Measurements from ENCODE around the gene MLH3. TPM values are rescaled to one million over a fixed set of nuclear protein-coding genes. Genes with fewer than 3 reads are reported as not detected.

Gene MLH3
- total RNA-seq, 2 donors from 2014 or later = 16.1 to 19.1 TPM

DNA sequence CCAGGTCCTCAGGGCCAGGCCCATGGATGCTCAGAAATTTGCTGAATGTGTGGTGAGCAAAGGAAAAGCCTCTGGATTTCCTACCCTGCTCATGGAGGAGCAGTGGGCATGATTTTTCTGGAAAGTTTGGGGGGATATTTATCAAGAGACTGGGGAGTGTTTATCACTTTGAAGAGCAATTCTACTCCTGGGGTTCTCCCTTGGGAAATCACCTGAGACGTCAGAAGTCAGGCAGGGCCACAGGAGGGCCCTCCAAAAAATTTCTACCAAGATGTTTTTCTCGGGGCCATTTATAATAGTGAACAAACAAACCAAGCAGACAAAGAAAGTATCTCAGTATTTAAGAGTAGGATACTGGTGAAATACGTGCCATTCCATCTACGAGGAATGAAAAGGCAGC, 68.6 kb downstream of the MLH3 start:
- Histone ChIP-seq H3K27me3 (no peaks in the 10 kb centered on the region), H3K9me3 (no peaks in the 10 kb centered on the region), H3K4me1 (peaks cover 0 to 14% of the 10 kb centered on the region in 2 donors), H3K4me3 (no peak overlapping the region), H3K27ac (no peak overlapping the region), H3K36me3 (no peaks in the 10 kb centered on the region)
- TF ChIP-seq, protein P1, sequence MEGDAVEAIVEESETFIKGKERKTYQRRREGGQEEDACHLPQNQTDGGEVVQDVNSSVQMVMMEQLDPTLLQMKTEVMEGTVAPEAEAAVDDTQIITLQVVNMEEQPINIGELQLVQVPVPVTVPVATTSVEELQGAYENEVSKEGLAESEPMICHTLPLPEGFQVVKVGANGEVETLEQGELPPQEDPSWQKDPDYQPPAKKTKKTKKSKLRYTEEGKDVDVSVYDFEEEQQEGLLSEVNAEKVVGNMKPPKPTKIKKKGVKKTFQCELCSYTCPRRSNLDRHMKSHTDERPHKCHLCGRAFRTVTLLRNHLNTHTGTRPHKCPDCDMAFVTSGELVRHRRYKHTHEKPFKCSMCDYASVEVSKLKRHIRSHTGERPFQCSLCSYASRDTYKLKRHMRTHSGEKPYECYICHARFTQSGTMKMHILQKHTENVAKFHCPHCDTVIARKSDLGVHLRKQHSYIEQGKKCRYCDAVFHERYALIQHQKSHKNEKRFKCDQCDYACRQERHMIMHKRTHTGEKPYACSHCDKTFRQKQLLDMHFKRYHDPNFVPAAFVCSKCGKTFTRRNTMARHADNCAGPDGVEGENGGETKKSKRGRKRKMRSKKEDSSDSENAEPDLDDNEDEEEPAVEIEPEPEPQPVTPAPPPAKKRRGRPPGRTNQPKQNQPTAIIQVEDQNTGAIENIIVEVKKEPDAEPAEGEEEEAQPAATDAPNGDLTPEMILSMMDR (IDR thresholded peaks at IDR 0.05) = no peak
- no peak for DNase-seq (ENCODE audit: low spot score)

DNA sequence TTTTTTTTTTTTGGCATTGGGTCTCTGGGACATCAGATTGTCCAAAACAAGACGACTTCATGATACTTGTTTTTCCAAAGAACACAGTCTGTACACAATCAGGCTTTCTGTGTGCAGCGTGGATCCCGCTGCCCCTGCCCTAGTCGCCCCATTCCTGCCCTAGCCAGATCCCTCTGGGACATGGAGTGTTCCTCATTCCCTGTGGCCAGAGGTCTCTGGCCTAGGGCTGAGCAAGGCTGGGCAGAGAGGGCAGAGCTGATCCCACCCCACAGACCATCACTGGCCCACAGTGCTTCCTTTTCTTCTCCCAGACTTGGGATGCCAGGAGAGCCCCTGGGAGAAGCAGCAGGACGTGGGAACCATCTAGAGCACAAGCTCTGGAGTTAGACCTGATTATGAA, 69.4 kb downstream of the MLH3 start:
- DNase-seq (ENCODE audit: low spot score) = no peak
- Histone ChIP-seq H3K4me1 (peaks cover 0 to 14% of the 10 kb centered on the region in 2 donors), H3K27me3 (no peaks in the 10 kb centered on the region), H3K4me3 (no peak overlapping the region), H3K9me3 (no peaks in the 10 kb centered on the region), H3K27ac (peak overlapping the region in 1 of 2 donors; percentile 35), H3K36me3 (no peaks in the 10 kb centered on the region)
- TF ChIP-seq, protein P1 (IDR thresholded peaks at IDR 0.05) = no peak

DNA sequence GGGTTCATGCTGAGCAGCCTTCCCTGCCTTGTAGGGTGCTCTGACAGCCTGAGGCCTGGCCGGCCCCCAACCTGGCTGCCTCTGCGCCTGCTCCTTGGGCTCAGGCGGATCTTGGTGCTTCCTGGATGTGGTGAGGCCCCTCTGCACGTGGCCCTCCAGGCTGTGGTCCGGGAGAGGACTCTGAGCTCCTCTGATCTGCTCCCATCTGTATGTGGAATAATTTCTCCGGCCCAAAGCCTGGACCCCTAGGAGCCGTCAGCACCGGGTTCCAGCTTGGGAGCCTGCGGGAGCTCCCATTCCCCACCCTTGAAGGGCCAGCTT, 69.8 kb downstream of the MLH3 start:
- H3K4me3 ChIP-seq = no peak overlapping the region
- DNase-seq (ENCODE audit: low spot score) = no peak
- H3K27me3 ChIP-seq = no peaks in the 10 kb centered on the region
- H3K36me3 ChIP-seq = no peaks in the 10 kb centered on the region
- H3K9me3 ChIP-seq = no peaks in the 10 kb centered on the region
- TF ChIP-seq, protein P1 (IDR thresholded peaks at IDR 0.05) = no peak
- H3K27ac ChIP-seq = peak overlapping the region in 1 of 2 donors; percentile 35
- H3K4me1 ChIP-seq = peaks cover 0 to 14% of the 10 kb centered on the region in 2 donors

DNA sequence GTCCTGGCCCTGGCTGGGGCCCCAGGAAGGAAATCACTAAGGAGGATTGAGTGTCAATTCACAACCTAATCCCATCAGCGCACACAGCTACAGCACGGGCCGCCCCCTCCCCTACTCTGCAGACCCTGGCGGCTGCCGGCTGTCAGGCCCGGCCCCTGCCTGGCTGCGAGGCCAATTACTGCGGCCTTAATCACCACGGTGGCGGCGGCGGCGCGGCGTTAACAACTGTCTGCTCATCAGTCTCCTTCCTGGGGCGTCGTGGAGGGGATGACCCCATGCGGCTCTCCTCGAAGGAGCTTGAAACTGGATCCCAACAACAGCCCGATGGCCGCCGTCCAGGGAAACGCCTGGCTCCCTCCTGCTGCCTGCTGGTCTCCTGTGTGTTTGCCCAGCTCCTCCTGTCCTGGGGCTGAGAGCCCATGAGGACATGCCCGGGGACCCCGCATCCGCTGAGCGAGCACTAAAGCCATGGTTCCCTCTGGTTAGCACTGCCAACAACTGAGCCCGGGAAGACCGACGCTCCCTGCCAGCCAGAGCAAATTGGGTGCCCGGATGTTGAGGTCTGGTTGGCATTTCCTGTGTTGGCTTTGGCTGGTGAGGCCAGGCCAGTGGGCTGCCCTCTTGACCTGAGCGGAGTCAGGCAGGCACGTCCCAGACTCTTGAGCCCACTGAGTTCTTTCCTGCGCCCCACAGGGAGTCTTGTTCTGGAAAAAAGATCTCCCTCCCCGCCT, 70.4 kb downstream of the MLH3 start:
- Histone ChIP-seq H3K4me1 (peaks cover 0 to 17% of the 10 kb centered on the region in 2 donors), H3K4me3 (no peak overlapping the region), H3K27me3 (no peaks in the 10 kb centered on the region), H3K36me3 (no peaks in the 10 kb centered on the region), H3K27ac (peak overlapping the region in 1 of 2 donors; percentile 35), H3K9me3 (no peaks in the 10 kb centered on the region)
- no peak for DNase-seq (ENCODE audit: low spot score)
- TF ChIP-seq, protein P1 (IDR thresholded peaks at IDR 0.05) = no peak

DNA sequence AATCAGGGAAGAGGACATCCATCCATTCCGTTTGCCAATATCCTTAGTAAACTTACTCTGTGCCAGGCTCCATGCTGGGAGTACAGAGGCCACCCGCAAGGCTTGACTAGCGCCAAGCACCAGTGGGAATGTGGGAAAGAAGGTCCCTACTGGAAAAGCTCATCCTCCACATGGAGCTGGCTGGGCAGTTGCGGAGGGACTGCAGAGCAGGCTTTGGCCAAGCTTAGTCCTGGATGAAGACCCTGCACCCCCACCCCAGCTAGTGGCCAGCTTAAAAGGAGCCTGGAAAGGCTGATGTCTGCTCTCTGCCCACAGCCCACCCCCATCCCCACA, 70.9 kb downstream of the MLH3 start:
- Histone ChIP-seq H3K9me3 (no peaks in the 10 kb centered on the region), H3K36me3 (no peaks in the 10 kb centered on the region), H3K27ac (peak overlapping the region in 1 of 2 donors; percentile 7), H3K4me3 (no peak overlapping the region), H3K27me3 (no peaks in the 10 kb centered on the region), H3K4me1 (peaks cover 0 to 23% of the 10 kb centered on the region in 2 donors)
- TF ChIP-seq, protein P1 (IDR thresholded peaks at IDR 0.05) = no peak
- DNase-seq (ENCODE audit: low spot score) = no peak

Measured in right atrium auricular region (tissue), 2 donors.